GM18870 (cell line): ENCODE measurements around the gene ZBTB22.

Experiments used
- ATAC-seq: cut with Tn5 transposase; IDR thresholded peaks from one replicate; pipeline ENCODE4 v1.9.1; 2021; ENCODE audit warnings: moderate library complexity; ENCODE audit not compliant: unreplicated experiment

Gene ZBTB22

DNA sequence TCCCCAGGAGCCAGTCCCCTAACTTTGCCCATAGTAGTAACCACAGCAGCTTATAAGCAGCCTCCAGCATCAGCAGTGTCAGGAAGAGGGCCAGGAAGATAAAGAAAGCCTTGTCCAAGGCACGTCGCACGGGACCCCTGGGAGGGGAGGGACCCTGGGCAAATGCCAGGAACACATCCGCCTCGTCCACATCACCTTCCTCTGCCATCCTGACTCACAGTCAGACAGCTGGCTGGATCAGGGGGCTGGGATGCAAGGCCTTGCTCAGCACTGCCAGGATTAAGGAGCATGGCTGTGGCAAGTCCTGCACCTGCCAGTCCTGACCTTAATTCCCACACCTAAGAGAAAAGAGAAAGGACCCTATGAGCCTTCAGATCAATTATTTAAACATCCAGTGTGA, 11.5 kb upstream of the ZBTB22 start:
- ATAC-seq: no peak

DNA sequence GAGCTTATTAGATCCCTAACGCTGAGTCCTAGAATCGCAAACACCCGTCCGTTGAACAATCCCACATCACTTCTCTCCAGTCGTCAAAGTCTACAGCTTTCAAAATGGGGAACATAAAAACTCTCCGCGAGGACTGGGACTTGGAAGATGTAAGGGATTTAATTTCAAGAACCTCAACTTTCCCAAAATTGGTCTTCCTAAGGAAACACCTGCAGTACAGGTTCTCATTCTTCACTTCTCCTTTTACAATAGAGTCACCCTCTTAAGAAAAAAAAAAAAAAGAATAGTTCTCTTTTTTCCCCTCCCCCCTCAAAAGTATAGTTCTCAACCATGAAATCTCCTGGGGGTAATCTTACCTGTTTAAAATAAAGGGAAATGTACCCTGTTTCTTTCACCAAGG, 6.6 kb upstream of the ZBTB22 start:
- no peak for ATAC-seq

DNA sequence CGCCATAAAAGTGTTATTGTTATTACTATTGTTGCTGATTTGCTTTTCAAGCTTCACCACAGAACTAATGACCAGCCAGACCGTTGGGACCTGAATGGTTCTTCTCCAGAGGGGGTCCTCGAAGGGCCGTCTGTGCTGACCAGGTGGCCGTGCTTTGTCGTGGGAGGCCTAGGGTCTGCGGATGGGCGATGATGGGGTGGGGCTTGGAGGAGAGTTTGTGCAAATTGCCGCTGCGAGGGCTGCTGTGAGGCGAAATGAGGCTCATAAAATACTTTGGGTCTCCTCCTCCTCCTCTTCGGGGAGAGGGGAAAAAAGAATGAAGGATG, 6.0 kb upstream of the ZBTB22 start:
- no peak for ATAC-seq

DNA sequence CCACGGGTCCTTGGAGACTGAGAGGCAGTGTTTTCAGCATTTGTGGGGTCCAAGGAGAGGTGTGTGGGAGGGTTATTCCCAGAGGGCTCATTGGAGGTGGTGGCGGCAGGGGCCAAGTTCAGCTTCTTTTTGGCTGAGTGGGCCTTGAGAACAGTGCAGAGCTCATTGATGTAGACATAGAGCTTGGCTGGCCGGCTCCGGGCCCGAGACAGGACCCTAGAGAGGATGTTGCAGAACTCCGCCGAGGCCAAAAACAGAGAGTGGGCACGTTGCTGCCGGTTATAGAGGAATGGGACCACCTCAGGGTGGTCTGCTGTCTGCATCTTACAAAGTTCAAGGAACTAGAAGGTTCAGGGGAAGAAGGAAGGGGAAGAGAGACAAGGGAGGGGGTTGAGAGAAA, 3.7 kb upstream of the ZBTB22 start:
- ATAC-seq: no peak

DNA sequence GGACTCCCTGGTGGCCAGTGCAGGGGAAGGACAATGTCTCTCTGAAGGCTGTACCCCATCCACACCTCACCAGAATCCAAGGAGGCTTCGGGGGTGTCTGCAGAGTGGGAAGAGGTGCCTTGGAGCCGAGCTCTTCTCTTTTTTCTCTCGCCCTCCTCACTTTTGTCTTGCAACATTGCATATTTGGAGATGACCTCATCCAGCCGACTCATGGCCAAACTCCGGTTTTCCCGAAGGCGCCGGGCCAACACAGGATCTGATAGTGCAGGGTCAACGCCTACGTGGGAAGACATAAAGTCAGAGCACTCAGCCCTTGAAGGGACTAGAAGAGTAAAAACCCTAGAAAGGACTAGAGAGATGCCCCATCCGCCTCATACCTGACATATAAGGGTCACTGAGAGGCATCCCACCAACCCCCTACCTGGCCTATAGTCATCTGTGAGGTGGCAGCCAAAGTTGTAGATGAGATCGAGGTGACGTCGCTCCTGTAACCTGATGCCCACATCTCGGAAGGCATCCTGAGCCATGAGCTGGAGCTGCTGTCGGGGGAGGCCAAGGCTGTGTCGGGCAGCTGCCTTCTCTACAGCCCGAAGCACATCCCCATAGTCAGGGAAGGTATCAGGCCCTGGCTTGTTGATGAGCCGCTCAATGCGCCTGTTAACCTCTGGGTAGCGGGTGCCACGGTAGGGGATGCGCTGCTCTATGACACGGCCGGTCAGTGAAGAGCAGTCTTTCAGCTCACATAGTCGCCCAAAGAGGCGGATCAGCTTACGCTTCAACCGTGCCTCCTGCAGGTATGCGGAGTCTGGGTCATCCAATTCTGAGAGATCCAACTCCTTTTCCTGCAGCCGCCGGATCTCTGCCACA, 3.0 kb upstream of the ZBTB22 start:
- ATAC-seq: no peak

DNA sequence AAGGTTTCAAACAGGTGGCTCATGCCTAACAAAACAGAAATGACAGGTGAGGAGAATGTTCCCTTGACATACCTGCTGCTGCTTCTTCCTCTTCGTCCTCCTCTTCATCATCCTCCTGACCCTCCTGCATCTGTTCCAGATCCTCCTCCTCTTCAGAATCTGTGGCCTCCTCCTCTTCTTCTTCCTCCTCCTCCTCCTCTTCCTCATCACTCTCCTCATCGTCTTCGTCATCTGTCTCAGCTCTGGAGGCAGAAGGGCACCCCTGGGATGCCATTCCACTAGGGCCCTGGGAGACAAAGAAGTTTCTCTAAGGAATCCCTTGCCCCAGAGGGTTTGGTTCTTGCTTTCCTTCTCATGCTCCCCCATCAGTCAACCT, 2.4 kb upstream of the ZBTB22 start:
- ATAC-seq: no peak

DNA sequence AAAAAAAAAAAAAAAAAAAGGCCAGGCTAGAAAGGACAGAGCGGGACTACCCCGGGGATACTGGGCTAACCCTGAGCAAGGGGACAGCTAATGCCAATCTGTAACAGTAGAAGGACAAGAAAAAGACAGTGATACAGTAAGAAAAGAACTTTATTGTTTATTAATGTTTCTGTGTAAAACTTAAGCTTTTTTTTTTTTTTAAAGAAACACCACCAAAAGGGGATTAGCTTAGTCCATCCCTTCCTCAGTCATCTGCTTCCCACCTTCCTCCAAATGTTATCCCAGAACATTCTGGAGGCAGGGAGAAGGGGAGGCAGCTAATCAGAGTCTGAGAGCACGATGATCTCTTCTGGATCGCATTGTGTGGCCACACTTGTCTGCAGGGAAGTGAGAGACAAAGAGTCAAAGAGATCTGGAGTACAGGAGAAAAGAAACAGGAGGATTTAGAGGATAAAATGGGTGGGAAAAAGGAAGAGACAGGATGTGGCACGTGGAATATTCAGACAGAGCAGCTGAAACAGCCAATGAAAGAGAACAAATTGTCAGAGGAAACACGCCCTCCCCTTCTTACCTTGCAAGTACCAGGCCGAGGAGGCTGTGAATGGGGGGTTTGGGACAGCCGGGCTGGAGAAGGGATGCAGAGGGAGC, 1.0 kb upstream of the ZBTB22 start:
- ATAC-seq: no peak

DNA sequence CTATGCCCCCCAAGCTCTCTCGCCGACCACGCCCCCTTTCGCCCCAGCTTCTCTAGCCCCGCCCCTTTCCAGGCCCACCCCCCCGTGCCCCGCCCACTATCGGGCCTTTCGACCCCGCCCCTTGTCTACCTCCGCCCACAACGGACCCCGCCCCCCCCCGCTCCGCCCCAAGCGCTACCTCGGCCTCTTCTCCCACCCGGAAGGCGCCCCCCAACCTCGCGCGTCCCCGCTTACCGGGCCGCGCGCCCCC, 200 bp downstream of the ZBTB22 start:
- ATAC-seq: no peak

DNA sequence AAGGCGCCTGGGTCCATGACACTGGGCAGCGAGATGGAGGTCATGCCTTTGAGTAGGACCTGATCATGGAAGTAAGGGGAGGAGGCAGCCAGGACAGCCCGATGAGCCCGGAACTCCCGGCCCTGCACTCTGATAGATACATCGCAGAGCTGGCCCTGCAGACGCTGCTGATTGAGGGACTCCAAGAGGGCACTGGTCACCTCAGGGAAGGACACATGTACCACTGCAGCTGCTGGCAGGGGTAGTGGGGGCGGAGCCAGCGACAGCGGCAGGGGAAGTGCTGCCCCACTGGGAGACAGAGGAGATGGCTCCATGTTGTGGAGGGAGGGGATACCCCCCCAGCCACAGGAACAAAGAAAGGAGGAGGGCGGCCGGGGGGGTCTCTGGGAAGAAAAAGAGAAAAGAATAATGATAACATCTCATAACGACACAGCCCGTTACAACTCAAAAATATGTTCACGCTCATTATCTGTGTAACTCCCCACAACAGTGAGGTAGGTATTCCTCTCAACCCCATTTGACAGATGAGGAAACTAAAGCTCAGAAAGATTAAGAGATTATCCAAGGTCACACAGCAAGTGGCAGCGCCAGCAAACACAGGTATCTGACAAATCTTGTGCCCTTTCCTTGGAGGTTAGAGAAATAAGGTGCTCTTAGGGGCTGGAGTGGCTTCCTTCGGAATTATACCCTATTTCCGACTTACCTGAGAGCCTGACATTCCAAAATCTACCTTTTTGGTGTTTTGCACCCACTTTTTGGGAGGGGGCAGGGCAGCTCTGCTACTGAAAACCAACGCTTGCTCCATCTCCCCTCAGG, 733 bp downstream of the ZBTB22 start:
- no peak for ATAC-seq

DNA sequence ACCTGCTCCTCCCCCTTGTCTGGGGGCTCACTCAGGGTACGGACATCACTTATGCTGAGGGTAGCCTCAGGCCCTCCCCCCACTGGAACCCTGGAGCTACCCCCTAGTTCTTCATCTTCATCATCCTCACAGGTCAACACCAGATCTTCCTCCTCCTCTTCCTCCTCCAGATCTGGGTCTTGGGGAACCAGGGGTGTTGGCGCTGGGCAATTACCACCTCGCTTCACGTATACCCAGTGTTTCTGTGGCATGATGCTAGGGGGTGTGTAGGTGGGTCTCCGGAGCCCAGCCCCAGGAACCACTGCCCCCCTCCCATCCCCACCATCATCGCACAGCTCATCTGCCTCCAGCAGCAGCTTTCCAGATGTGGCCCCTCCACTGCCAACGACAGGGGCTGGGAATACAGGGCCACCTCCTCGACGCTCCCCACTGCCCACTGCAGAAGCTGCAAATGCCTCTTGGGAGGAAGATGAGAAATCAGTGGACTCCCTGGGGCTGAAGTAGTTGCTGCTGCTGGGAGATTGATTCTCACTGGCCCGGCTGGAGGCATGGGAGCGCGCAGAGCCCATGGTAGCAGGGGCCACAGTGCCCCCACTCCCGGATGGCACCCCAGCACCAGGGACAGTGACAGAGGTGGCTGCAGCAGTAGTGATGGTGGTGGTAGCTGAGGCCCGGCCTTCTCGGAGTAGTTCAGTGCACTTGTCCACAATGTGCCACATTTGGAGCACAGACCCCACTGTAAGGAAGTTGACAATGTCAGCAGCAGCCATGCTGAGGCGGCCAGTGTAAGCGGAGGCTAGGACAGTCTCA, 1.5 kb downstream of the ZBTB22 start:
- no peak for ATAC-seq

DNA sequence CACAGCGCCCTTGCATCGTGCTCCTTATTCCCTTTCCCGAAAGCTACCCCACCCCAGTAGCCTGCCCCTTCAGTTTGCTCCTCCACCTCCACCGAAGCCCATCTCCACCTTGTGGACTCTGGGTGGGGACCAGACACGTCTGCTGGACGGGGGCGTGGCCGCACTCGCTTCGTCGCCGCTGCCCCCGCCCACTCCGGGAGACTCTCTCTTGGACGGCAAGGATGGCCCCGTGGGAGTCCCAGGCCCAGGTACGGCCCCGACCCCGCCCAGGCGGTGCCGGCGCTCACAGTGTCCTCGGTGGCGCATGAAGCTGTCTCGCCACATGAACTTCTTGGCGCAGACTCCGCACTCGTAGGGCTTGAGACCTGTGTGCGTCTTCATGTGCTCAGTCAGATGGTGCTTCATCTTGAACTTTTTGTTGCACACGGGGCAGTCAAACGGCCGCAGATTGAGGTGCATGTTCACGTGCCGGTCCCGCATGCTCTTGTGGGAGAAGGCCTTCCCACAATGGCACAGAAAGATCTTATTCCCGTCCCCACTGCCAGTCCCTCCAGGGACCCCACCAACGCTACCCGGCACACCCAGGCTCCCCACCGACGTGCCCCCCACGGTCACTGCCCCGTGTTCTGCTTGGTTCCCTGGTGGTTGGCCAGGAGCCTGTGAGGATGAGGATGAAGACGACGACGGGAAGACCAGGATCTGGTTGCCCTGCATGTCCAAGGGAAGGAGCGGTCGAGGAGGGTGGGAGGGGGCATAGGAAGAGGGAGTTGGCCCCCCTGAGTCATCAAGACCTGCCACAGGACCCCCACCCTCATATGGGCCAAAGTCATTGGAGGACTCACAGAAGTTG, 2.4 kb downstream of the ZBTB22 start:
- no peak for ATAC-seq

DNA sequence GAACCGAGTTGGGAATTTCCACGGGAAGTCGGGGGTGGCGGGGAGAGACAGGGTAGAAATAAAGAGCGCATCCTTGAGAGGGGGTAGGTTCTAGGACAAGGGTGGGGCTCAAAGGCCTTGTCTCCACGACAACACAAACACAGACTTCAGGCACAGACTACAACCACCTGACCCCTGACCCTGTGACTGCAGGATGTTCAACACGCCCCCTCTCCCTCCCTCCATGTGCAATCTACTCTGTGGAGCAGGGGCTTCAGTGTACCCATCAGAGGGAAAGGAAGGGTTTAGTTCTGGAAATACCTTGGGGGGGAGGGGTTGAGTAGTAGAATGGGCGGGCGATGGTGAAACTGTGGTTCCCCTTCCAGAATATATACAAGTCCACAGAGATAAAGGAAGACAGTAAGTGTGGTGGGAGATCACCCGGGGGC, 3.0 kb downstream of the ZBTB22 start:
- no peak for ATAC-seq

DNA sequence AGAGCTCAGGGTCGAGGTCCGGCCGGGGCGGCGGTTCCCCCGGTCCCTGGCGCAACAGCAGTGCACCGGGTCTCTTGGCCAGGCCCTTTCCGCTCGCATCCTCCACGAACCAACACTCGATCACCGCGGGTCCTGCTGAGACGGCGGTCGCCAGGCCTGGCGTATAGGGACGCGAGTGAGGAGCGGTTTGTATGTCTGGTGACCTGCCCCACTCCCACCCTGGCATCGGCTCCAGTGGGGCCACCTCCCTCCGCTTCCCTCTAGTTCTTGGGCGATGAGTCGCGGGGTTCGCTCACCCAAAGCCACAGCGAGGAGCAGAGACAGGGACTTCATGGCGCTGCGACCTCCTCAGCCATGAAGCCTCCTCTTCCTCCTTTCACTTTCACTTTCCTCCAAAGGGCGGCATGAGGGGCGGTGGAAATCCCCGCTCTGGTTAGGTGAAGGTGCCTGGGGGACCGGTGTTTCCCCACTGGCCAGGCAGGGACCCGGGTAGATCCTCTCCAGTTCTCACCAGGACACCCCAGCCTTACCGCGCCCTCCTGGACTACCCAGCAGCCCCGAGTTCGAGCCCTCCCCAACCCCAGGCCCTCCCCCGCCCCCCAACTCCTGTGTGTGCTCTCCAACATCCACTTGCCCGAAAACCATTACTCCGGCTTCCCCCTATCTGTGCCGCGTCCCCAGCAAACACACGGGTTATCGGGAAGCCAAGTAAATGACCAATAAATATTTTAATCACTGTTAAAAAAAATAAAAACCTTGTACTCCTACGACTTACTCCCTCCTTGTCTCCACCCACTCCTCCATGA, 3.6 kb downstream of the ZBTB22 start, which contains the start of gene TAPBP:
TAPBP (minus strand) TSS at position 370 of the 806 bp plus-strand sequence; CDS start at position 333, 37 bp downstream.
- no peak for ATAC-seq

DNA sequence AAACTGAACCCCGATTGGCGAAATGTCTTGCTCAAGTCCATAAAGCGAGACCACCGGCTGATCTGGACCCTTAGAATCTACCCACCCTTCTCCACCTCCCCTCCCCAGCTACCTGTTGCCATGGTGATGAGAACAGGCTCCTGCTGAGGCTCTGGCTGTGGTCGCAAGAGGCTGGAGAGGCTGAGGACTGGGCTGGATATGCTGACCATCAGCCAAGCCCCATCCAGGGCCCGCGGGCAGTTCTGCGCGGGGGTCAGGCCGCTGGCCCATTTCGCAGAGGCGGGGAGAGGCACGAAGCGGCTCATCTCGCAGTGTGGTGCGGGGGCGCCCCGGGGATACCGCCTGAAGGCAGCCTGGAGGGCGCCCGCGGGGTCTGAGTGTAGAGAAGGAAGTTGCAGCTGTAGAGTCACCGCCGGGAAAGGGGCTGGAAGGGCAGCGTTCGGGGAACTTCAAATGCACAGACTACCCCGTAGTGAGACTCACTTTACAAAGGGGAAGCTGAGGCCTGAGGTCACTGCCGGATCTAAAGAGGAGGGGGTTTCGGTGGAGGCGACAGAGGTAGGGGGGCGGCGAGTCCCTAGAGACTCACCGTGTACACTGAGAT, 4.3 kb downstream of the ZBTB22 start:
- no peak for ATAC-seq

DNA sequence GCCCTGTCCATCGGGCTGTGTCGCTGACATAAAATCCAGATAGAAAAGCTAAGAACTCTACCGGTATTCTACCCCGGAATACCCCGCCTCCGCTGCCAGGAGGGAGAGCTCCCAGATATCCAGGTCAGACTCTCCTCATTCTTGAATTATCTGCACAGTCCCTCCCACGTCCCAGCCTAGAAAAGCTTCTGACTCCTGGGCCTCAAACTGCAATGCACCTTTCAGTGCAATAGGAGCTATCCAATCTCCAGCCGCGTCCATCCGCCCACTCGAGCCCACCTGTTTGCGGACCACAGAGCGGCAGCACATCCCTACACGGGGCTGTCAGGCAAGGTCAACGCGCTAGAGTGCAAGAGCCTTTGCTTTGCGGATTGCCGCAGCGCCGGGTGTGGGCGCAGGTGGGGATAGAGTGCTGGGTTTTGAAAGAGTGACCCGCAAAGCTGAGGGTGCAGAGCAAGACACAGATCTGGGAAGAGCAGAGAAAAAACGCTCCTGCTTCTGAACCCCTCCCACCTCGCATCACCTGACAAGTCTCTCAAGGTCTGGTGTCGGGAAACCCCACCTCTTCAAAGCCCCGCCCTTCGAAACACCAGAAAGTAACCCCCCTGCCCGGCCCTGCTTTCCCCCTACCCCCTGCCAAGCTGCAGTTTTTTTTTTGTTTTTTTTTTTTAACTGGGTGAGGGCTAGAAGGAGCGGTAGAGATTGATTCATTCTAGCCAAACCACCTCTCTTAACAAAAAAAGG, 5.0 kb downstream of the ZBTB22 start:
- no peak for ATAC-seq

DNA sequence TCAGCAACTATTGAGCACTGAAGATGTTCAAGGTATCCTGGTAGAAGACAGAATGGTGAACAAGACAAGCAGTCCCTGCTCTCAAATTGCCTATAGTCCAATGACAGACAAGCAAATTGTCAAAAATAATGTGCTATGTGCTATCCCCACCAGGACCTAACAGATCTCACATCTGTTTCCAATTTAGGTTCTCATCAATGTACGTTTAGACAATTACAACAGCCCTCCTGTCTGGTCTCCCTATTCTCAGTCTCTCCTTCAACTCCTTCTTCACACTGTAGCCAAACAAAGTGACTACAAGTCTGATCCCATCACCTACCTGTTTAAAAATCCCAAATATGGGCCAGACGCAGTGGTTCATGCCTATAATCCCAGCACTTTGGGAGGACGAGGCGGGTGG, 11.2 kb downstream of the ZBTB22 start:
- no peak for ATAC-seq

DNA sequence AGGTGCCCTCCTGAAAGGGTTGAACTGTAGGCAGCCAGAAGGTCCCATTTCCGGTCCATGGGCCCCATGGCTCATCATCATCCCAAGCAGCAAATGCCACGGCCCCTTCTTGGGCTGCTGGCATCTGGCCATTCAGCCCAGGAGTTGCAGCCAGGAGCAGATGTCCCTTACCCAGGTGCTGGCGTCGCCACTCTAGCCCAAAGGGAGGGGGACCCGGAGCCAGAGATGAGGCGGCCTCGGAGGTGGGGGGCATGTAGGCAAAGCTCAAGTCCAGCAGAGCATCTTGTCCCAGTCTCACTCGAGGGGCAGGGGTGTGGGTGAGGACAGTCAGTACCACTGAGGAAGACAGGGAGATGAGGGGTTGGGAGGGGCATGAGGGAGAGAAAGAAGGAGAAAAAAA, 12.5 kb downstream of the ZBTB22 start:
- ATAC-seq: no peak

DNA sequence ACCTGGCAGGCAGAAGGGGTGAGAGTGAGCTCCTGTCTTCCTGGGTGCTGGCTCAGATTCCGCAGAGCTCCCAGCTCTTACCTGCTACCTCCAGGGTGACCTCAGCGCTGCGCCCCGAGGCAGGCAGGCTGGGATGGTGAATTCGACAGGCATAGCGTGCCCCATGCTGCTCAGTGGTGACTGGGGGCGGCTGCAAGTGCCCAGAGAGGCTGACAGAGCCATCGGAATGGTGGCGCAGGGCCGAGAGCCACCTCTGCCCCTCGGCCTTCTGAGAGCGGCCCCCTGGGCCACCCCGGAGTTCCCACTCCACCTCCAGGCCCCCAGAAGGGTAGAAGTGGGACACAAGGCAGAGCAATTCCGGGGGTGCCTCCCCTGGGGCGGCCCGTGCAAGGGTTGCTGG, 13.3 kb downstream of the ZBTB22 start:
- ATAC-seq: no peak
